BJ (cell line): ENCODE measurements around the gene SOCS7. TPM values are rescaled to one million over a fixed set of nuclear protein-coding genes. Genes with fewer than 3 reads are reported as not detected.

Source experiments
- CTCF ChIA-PET: fragments of 350-600 bp; formaldehyde crosslinking; extraction: SDS; loops from one replicate; lab custom pipeline; 2021; ENCODE audit warnings: antibody characterized with exemption, inconsistent platforms; lab: Yijun Ruan, JAX
- POLR2A ChIA-PET: fragments of 300-600 bp; sonication (Branson Sonifier 250); formaldehyde crosslinking; extraction: SDS; loops from one replicate; lab custom pipeline; 2021; ENCODE audit warnings: antibody characterized with exemption; lab: Charles Lee
- DNase-seq: peaks from one replicate; pipeline ENCODE4 v3.0.0-alpha.2; 2011; ENCODE audit warnings: low read depth
- H3K27me3 ChIP-seq: 2 replicates; pipeline ENCODE4 v1.6.0; 2011; ENCODE audit warnings: low read length; ENCODE audit not compliant: control insufficient read depth, insufficient read depth
- H3K36me3 ChIP-seq: 2 replicates; pipeline ENCODE4 v1.5.1; 2011; ENCODE audit warnings: low read length; ENCODE audit not compliant: control insufficient read depth, insufficient read depth
- H3K4me3 ChIP-seq: 2 replicates; pipeline ENCODE4 v1.5.1; 2011; ENCODE audit warnings: low read depth, mild to moderate bottlenecking, control low read depth, low read length
- polyA plus RNA-seq: library from polyadenylated mRNA; depleted of rRNA; stranded (reverse); fragments of >200 nt; gene quantifications from 2 replicates; pipeline ENCODE4 v1.2.3, GENCODE V29; 2011
- TF ChIP-seq, protein P1 (sequence below): IDR thresholded peaks from 2 replicates; pipeline ENCODE4 v1.5.1; 2011; ENCODE audit warnings: low read depth, mild to moderate bottlenecking, control low read depth, inconsistent platforms, low read length, moderate library complexity; ENCODE audit not compliant: insufficient read depth

The SOCS7 gene
- polyA plus RNA-seq, 1 experiment = 9.2 TPM

DNA sequence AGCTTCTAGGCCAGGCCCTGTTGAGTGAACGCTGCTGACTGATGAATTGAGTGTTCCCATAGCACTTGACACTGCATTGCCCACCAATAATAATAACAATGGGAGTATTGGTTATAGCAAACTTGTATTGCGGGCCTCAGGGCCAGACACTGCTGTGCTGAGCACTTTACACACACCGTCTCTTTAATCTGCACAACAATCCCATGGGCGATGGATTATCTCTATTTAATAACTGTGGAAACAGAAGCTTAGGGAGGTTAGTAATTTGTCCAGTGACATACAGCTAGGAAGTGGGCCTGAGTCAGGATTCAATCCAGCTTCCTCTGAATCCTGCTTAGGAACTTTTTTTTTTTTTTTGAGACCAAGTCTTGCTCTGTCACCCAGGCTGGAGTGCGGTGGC is 87.8 kb downstream of the SOCS7 start:
- Histone ChIP-seq H3K36me3 (peaks cover 7% of the 10 kb centered on the region), H3K27me3 (no peaks in the 10 kb centered on the region), H3K4me3 (no peak overlapping the region)
- CTCF ChIA-PET = interaction anchor here (1.5 to 2.4 kb wide), 4 partner anchors 8 to 70 kb away, joined by 3 to 7 read pairs (median 4); no protein-coding TSS in a partner anchor
- TF ChIP-seq, protein P1, sequence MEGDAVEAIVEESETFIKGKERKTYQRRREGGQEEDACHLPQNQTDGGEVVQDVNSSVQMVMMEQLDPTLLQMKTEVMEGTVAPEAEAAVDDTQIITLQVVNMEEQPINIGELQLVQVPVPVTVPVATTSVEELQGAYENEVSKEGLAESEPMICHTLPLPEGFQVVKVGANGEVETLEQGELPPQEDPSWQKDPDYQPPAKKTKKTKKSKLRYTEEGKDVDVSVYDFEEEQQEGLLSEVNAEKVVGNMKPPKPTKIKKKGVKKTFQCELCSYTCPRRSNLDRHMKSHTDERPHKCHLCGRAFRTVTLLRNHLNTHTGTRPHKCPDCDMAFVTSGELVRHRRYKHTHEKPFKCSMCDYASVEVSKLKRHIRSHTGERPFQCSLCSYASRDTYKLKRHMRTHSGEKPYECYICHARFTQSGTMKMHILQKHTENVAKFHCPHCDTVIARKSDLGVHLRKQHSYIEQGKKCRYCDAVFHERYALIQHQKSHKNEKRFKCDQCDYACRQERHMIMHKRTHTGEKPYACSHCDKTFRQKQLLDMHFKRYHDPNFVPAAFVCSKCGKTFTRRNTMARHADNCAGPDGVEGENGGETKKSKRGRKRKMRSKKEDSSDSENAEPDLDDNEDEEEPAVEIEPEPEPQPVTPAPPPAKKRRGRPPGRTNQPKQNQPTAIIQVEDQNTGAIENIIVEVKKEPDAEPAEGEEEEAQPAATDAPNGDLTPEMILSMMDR = no peak
- no peak for DNase-seq
- POLR2A ChIA-PET = interaction anchor here (0.7 kb wide), 1 partner anchor 211 kb away, joined by 4 read pairs; no protein-coding TSS in a partner anchor

DNA sequence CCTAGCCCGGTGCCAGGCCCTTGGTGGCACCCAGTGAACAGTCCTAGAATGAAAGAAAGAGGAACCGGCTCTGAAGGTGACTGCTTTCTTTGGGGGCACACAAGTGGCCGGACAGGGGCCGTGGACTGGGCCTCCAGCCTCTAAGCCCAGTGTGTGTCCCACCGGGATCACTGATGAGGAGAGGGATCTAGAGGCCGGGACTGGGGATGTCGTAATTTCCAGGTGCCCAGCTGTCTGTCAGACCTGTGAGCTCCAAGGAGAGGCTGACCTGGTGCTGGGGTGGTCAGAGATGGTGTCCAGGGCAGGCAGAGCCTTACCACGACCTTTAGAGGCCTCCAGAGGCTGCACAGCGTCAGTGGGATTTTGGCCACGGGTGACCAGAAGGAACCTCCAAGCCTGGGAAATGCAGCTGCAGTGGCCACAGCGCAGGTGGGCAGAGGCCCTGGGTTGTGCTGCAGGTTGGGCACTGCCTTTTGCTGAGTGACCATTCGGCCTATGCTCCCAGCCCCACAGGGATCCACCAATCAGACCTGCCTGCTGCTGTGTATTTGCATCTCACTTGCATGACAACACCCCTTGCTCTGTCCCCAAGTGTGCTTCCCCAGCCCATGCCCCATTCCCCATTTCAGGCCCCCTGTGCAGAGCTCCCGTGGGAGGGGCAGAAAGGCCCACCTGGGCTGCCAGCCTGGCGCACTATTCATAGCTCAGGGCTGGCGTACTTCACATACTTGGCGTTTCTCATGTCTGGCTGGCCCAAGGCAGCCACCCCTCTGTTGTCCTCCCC is 89.2 kb downstream of the SOCS7 start:
- CTCF ChIA-PET = interaction anchor here (1.0 to 2.4 kb wide), 6 partner anchors 9 to 34 kb away, joined by 3 to 7 read pairs (median 4); partner anchors contain the start of gene ARHGAP23
- Histone ChIP-seq H3K36me3 (peaks cover 7% of the 10 kb centered on the region), H3K27me3 (no peaks in the 10 kb centered on the region), H3K4me3 (no peak overlapping the region)
- POLR2A ChIA-PET = interaction anchor here (0.6 kb wide), 1 partner anchor 13 kb away, joined by 5 read pairs; no protein-coding TSS in a partner anchor
- TF ChIP-seq, protein P1 = no peak
- no peak for DNase-seq

DNA sequence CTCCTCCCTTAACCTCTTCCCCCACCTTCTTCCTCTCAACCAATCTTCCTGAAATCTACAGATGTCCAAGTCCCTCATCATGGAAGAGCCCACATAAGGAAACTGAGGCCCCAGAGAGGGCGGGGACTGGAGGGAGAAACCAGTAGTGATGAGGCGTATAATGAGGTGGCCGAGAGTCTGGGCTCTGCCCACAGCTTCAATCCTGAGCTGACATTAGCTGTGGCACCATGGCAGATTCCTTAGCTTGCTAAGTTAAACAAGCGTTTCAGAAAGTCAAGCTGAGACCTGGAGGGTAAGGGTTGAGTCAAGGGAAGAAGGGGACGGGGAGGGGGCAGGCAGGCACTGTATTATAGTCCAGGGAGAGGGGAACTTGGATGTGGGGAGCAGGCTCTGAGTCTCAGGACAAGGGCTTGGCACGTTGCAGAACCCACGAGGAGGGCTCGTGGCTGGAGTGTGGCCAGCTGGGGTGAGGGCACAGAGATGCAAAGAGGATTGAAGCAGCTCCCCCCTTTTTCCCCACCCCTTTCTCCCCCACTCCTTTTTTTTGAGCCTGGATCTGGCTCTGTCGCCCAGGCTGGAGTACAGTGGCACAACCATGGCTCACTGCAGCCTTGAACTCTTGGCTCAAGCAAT is 89.9 kb downstream of the SOCS7 start:
- Histone ChIP-seq H3K27me3 (no peaks in the 10 kb centered on the region), H3K36me3 (peaks cover 3% of the 10 kb centered on the region), H3K4me3 (no peak overlapping the region)
- no peak for DNase-seq
- ChIA-PET CTCF (interaction anchor here (1.0 to 2.6 kb wide), 4 partner anchors 10 to 44 kb away, joined by 3 to 11 read pairs (median 6); partner anchors contain the start of gene ARHGAP23), POLR2A (no interaction called here)
- TF ChIP-seq, protein P1 = no peak

DNA sequence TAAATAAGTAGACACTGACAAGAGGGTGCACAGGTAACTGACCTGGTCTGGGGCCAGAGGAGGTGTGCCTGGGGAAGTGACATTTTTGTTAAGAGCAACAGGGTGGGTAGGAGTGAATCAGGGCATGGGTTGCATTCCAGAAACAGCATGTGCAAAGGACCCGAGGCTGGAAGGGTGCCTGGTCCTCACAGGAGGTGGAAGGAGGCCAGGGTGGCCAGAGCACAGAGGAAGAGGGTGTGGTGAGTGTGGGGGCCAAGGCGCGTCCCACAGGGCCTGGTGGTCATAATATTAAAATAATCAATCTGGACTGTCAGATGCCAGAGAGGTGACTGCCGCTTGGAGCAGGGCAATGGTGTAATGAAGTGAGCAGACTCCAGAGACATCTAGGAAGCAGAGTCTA is 90.9 kb downstream of the SOCS7 start:
- ChIA-PET CTCF (interaction anchor here (1.2 to 3.3 kb wide), 5 partner anchors 8 to 43 kb away, joined by 3 to 19 read pairs (median 9); partner anchors contain the start of gene ARHGAP23), POLR2A (no interaction called here)
- peaks cover 5% of the 10 kb centered on the region for H3K36me3 ChIP-seq
- TF ChIP-seq, protein P1 = no peak
- H3K27me3 ChIP-seq = no peaks in the 10 kb centered on the region
- H3K4me3 ChIP-seq = no peak overlapping the region
- no peak for DNase-seq
